ENCODE data around the gene ISG15. TPM values are rescaled to one million over a fixed set of nuclear protein-coding genes. Genes with fewer than 3 reads are reported as not detected.

ISG15 gene
- total RNA-seq, 2 experiments from 2014 or later = 94.5 to 102 TPM

DNA sequence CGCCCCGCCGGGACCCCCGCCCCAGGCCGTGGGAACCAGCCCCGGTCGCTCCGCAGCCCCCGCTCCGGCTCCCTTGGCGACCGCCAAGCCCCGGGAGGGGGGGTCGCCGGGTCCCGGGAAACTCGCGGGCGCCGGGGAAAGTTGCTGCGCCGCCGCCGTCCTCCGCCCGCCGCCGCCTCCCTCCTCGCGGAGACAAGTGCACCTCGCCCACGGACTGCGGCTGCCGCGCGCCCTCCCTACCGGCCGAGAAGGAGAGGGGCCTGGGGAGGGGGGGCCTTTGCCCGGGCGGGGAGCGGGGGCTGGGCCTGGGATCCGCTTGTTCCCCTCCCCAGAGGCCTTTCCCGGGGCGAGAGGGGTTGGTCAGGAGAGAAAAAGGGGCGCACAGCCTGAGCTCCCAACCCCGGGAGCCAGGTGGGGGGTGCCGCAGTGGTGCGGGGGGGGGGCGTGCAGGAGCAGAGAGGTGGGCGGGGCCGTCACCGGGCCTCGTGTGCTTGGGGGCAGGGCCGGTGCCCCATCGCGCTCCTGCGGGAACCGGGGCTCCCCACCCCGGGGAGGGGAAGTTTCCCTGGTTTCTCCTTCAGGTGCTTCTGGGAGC, 7.2 kb downstream of the ISG15 start:
- H3K27me3 Mint-ChIP-seq = no peaks in the 10 kb centered on the region
- POLR2A ChIA-PET = no interaction called here
- DNase-seq (peak; percentile 67), ATAC-seq (no peak)
- peaks cover 8% of the 10 kb centered on the region for H3K4me1 Mint-ChIP-seq (ENCODE audit: low read depth)
- TF ChIP-seq, protein P1, sequence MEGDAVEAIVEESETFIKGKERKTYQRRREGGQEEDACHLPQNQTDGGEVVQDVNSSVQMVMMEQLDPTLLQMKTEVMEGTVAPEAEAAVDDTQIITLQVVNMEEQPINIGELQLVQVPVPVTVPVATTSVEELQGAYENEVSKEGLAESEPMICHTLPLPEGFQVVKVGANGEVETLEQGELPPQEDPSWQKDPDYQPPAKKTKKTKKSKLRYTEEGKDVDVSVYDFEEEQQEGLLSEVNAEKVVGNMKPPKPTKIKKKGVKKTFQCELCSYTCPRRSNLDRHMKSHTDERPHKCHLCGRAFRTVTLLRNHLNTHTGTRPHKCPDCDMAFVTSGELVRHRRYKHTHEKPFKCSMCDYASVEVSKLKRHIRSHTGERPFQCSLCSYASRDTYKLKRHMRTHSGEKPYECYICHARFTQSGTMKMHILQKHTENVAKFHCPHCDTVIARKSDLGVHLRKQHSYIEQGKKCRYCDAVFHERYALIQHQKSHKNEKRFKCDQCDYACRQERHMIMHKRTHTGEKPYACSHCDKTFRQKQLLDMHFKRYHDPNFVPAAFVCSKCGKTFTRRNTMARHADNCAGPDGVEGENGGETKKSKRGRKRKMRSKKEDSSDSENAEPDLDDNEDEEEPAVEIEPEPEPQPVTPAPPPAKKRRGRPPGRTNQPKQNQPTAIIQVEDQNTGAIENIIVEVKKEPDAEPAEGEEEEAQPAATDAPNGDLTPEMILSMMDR (IDR thresholded peaks at IDR 0.05) = no peak
- no peak overlapping the region for H3K4me3 Mint-ChIP-seq
- intact Hi-C loops (cut with micrococcal nuclease) = no loop called here
- no peaks in the 10 kb centered on the region for H3K36me3 Mint-ChIP-seq (ENCODE audit: low read depth)
- no peak overlapping the region for H3K27ac Mint-ChIP-seq
- no peaks in the 10 kb centered on the region for H3K9me3 Mint-ChIP-seq
- CTCF ChIA-PET = interaction anchor here (3.4 kb wide), 1 partner anchor 19 kb away, joined by 14 read pairs; no protein-coding TSS in a partner anchor

DNA sequence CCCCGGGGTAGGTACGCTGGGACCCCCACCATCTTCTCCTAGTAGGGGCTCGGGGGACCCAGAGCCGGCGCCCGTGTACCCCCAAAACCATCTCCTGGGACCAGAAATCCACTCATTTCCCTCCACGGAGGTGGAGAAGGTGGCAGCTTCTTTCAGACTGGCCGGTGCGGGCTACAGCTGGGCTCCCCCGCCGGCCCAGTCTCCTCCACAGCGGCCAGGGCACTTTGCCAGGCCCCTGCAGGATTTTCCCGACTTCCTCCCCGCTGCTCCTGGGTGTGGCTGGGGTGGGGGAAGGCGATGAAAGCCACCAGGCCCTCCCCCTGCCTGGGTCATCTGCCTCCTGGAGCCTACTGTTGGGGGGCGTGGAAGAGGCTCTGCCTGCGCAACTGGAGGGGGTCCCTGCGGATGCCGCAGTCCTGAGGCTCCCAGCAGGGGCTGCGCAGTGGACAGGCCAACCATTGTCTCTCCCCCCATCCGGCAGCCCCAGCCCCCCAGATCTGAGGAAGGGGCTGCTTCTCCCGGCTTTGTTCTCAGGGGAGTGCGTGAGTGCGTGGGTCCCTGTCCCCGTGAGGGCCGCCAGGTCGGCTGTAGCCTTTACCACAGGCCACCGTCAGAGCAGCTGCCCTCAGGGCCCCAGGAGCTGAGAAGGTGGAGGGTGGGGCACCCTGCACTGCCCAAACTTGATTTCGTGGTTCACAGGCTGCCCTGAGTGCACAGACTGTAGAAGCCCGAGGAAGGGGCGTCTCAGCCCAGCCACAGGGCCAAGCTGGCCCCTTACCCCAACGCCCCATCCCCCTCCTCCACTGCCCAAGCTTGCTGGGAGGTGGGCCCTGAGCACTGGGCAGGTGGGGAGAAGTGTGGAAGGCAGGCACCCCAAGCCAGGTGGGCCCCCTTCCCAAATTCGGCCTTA, 8.0 kb downstream of the ISG15 start:
- POLR2A ChIA-PET = interaction anchor here (1.3 kb wide), 1 partner anchor 11 kb away, joined by 5 read pairs; no protein-coding TSS in a partner anchor
- no peak for DNase-seq
- Mint-ChIP-seq H3K27ac (no peak overlapping the region), H3K4me3 (peak overlapping the region; percentile 47), H3K27me3 (no peaks in the 10 kb centered on the region), H3K9me3 (no peaks in the 10 kb centered on the region), H3K36me3 (ENCODE audit: low read depth) (no peaks in the 10 kb centered on the region), H3K4me1 (ENCODE audit: low read depth) (peaks cover 8% of the 10 kb centered on the region)
- no peak for ATAC-seq
- intact Hi-C loops (cut with micrococcal nuclease) = no loop called here
- TF ChIP-seq, protein P1 (IDR thresholded peaks at IDR 0.05) = no peak
- CTCF ChIA-PET = interaction anchor here (3.4 kb wide), 1 partner anchor 19 kb away, joined by 14 read pairs; no protein-coding TSS in a partner anchor

DNA sequence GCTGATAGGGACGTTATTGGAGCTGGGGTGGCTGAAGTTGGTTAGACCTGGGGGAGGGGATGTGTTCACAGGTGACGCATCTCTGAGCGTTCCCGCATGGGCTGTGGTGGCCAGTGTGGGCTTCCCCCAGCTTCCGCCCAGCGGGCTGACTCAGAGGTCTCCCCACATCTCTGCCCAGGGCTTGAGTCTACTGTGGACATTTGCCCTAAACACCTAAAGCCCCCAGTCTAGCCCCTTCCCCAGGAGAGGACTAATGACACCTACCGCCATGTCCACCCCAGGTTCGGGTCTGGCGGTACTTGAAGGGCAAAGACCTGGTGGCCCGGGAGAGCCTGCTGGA, 8.6 kb downstream of the ISG15 start:
- Mint-ChIP-seq H3K4me1 (ENCODE audit: low read depth) (peaks cover 8% of the 10 kb centered on the region), H3K27ac (no peak overlapping the region), H3K27me3 (no peaks in the 10 kb centered on the region), H3K4me3 (no peak overlapping the region), H3K9me3 (no peaks in the 10 kb centered on the region), H3K36me3 (ENCODE audit: low read depth) (no peaks in the 10 kb centered on the region)
- no peak for DNase-seq
- no peak for ATAC-seq
- intact Hi-C loops (cut with micrococcal nuclease) = no loop called here
- CTCF ChIA-PET = interaction anchor here (3.4 kb wide), 1 partner anchor 20 kb away, joined by 14 read pairs; no protein-coding TSS in a partner anchor
- POLR2A ChIA-PET = interaction anchor here (0.5 to 1.3 kb wide), 3 partner anchors 10 to 384 kb away, joined by 3 to 5 read pairs (median 3); no protein-coding TSS in a partner anchor
- TF ChIP-seq, protein P1 (IDR thresholded peaks at IDR 0.05) = no peak

GRCh38 chr1:1022302-1023009, 9.2 kb downstream of the ISG15 start:
- no peak for ATAC-seq
- Mint-ChIP-seq H3K4me1 (ENCODE audit: low read depth) (peaks cover 3% of the 10 kb centered on the region), H3K27me3 (no peaks in the 10 kb centered on the region), H3K27ac (no peak overlapping the region), H3K36me3 (ENCODE audit: low read depth) (no peaks in the 10 kb centered on the region), H3K4me3 (no peak overlapping the region), H3K9me3 (no peaks in the 10 kb centered on the region)
- POLR2A ChIA-PET = interaction anchor here (0.5 to 1.3 kb wide), 4 partner anchors 9 to 383 kb away, joined by 3 to 5 read pairs (median 4); no protein-coding TSS in a partner anchor
- CTCF ChIA-PET = interaction anchor here (0.9 to 3.4 kb wide), 2 partner anchors 21 to 28 kb away, joined by 3 to 14 read pairs; no protein-coding TSS in a partner anchor
- intact Hi-C loops (cut with micrococcal nuclease) = no loop called here
- DNase-seq = no peak
- TF ChIP-seq, protein P1 (IDR thresholded peaks at IDR 0.05) = no peak
